Stimulated activated CD4-positive, alpha-beta T cell treated with anti-CD3 and anti-CD28 coated beads, TNF-alpha, amount 100 ng/mL, for 24 hours (primary cell): ENCODE data around the gene SFXN5.
"Not testable (repeated sequence)": the region's sequence is repeated elsewhere in the genome, so short reads cannot be mapped to it uniquely, and the experiment has no call there.

ENCODE experiments used
- DNase-seq, 3 experiments: peaks; one replicate each; pipeline ENCODE4 v3.0.0-alpha.2; 2020; ENCODE audit warnings: low read depth in 3 of 3

The SFXN5 gene

DNA sequence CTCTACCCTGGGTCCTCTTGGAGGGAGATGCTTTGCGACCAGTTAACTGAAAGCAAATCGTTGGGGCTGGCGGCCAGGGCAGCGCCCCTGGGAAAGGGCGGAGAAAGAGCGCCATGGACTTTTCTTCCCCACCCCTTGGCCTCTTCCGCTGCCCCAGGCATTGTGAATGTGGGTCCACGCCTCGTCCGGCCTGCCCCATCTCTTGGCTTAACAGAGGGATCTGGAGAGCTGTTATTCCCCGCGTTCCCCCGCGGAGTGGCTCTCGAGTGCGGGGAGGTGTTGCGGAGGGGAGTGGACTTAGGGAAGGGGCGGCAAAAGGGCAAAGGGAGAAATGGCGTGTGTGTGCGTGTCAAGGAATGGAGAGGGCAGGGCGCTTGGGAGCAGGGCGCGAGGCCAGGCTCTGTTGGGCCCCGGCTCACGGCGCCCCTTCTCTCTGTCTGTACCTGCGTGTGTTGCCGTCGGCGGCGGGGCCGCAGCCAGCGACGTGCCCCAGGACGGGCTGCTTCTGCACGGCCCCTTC lies 147.6 kb downstream of the SFXN5 start:
- DNase-seq: no peak

- DNase-seq: no peak
Measured at GRCh38 chr2:72921853-72922252, 149.7 kb downstream of the SFXN5 start.

DNA sequence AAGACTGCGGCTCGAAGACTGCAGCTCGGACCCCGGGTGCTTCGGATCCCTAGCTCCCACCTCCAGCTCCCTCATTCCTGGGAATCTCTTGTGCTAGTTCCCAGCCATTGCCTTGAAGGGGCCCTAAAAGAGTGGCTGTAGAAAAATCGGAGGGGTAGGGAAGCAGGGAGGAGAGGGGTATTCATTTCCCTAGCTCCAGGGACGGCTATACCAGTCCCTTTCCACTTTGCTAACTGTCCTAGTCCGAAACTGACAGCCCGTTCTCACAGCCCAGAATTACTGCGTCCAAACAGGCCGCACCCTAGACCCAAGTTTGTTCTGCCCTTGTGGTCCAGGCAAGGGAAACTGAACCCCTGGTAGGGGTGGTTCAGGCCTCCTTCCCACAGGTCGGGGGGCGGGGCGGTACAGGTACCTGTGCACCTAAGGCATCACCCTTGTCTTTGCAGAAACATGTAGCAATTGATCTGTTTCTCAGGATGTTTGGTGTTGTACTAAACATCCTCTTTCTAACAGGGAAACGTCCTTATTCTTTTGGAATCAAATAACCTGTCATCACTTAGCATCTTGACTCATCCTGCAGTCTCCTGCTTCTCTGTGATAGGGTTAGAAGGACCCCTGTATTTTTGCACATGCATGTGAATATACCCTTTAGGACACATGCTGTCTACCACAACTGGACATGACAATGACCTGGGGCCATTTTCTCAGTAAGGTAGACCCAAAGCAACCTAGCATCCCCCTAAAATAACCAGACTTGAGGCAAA lies 150.2 kb downstream of the SFXN5 start:
- no peak for DNase-seq

DNA sequence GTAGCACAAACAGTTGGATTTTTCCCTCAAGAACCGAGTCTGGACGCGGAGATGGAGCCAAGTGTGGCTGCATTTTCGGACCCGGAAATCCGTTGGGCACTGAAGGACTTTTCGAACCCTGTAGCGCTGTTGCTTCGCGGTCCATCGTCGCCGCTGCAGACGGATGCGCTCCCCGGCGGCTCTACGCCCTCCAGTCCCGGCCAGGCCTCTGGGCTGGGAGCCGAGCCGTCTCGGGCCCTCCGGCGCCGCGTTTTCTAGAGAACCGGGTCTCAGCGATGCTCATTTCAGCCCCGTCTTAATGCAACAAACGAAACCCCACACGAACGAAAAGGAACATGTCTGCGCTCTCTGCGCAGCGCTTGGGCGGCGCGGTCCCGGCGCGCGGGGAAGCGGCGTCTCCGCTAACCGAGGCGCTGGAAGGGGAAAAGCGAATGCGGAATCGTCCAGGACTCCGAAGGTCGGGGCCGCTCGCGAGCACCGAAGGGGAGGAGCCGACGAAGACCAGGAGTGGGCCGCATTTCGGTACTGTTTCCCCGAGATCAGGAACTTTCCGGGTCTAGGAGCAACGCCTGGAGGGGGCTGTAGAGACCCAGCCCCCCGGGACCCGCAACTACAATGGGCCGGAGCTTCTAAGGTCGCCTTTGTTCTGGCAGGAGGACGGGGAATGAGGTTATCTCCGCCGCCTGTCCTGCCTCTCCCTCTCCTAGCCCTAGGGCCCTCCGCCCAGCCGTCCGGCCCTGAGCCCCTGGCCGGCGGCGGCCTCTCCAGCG lies 151.0 kb downstream of the SFXN5 start:
- peak in 1 of 3 experiments; percentile 30 for DNase-seq

DNA sequence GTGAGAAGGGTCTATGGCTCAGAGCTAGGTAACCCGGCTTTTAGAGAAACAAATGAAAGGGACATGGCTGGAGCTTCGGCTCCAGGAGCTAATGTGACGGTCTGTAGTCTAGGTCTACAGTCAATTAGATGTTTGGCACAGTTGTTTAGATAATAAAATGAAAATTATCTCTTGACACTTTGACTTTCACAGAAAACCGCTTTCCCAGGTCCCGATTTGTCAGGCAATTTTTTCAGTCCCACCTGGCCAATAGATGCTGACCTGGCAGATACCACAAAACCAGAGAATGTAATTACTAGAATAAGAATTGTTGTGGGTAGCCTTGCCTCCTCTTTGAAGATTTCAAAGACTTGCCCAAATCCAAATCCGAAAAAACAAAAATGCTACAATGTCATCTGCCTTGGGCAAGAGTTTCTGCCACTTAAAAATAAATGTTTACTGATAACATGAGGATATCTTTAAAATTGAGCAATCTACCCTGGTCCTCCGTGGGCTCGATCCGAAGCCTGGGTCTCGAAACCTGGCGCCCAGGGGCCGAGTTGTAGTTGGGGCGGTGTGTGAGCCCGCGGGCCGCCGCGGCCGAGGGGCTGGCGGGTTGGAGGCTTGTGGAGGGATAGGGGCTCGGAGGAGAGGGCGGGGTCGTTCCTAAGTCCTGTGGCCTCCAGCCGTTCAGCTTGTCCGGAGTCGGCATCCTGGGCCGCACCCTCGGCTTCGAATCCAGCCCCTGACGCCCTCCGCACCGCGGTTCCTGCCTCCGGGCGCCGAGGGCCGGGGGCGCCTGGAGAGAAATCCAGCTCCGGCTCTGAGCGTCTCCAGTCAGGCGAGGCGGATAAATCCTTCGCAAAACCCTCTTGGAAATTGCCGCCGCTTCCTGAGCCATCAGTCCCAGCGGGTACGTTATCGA lies 151.8 kb downstream of the SFXN5 start:
- DNase-seq: no peak

DNA sequence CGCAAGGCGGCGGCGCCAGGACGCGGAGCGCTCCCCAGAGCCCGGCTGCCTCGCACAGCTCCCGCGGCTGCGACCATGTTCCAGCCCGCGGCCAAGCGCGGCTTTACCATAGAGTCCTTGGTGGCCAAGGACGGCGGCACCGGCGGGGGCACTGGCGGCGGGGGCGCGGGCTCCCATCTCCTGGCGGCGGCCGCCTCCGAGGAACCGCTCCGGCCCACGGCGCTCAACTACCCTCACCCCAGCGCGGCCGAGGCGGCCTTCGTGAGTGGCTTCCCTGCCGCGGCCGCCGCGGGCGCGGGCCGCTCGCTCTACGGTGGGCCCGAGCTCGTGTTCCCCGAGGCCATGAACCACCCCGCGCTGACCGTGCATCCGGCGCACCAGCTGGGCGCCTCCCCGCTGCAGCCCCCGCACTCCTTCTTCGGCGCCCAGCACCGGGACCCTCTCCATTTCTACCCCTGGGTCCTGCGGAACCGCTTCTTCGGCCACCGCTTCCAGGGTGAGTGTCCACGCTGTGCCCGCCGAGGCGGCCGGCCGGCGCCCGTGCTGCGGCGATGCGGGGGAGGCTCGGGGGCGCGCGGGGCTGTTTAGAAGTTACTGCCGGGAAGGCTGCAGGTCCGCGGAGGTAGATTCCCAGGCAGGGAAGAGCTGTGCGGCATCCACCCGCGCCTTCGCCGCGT lies 153.5 kb downstream of the SFXN5 start:
- DNase-seq: no peak

- peak in 1 of 3 experiments; percentile 56 for DNase-seq
Measured at GRCh38 chr2:72917138-72917876, 154.2 kb downstream of the SFXN5 start, which contains the start of gene EMX1. TSS of gene EMX1 (plus strand) at chr2:72917519. CDS start at chr2:72917853, 334 bp downstream.

DNA sequence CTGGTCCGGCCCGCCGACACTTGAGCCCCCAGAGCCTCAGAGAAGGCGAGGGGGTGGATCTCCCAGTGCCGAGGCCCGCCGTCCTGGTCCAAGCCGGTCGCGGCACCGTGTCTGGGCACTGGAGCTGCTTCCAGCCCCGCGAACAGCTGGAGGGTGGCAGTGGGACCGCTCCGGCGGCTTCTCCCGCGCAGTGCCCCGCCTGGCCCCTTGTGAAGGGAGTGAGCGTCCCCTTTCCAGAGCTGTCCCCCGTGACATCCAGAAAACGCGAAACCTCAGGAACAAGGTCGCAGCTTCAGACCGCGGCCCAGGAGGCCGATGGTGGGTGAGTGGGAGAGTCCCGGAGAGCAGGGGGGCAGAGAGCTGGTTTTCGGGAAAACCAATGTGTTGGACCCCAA lies 154.8 kb downstream of the SFXN5 start:
- no peak for DNase-seq

DNA sequence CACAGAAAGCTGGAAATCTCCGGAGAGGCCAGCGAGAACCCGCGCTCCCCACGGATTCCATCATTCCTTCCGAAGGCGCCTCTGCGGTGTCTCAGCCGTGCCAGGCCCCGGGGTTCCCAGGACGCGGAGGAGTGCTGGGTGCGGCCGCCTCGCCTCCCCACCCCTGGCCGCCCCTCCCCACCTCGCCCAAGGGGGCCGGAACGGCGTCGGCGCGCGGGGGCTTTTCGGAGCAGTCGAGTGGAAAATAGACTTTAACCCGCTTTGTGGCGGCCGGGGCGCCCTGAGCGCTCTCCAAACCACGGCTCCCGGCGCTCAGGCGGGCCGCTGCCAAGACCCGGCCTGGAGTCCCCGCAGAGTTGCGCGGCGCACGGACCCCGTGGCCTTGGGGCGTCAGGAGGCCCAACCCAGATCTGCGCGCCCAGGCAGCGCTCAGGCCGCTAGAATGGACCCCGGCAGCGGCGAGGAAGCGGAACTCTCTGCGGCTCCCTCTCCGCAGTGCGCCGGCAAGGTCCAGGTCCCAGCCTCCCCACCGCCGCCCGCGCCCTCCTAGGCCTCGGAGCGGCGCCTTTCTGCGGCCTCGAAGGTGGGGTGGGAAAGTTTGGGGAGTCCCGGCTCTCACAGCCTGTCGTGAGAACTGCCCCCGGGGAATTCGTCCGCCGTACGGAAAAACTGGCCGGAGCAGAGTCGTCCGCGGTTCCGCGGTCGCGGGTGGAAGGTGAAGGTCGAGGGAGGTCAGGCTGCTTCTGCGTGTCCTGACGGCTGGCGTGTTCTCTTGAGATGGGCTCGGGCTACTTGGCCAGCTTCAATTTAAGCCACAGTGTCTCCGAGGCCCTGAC lies 155.4 kb downstream of the SFXN5 start:
- DNase-seq: peak in 1 of 3 experiments; percentile 50

DNA sequence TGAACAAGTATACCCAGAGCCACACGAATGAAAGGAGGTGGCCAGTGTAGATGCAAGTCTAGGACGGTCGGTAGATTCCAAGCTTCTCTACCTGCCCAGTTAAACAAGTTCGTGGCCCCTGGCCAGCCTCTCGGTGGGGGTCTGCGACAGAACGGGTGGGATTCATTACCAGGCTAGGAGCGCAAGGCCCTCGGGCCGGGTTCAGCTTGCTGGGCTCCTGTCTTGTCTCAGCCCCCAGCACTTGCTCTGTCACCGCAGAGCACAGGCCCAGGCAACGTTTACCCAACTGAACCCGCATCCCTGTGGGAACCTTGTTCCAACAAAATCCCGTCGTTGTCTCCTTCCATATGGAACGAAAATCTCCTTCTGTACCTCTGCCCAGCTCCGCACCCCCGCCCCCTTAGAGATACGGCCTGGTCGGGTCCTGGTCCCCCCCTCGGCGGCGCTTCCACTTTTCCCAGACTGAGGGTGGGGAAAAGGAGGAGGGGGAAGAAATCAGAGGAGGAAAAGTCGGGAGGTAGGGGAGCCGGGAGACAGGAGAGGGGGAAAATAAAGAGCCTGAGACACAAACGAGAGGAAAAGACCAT lies 156.1 kb downstream of the SFXN5 start:
- DNase-seq: no peak

DNA sequence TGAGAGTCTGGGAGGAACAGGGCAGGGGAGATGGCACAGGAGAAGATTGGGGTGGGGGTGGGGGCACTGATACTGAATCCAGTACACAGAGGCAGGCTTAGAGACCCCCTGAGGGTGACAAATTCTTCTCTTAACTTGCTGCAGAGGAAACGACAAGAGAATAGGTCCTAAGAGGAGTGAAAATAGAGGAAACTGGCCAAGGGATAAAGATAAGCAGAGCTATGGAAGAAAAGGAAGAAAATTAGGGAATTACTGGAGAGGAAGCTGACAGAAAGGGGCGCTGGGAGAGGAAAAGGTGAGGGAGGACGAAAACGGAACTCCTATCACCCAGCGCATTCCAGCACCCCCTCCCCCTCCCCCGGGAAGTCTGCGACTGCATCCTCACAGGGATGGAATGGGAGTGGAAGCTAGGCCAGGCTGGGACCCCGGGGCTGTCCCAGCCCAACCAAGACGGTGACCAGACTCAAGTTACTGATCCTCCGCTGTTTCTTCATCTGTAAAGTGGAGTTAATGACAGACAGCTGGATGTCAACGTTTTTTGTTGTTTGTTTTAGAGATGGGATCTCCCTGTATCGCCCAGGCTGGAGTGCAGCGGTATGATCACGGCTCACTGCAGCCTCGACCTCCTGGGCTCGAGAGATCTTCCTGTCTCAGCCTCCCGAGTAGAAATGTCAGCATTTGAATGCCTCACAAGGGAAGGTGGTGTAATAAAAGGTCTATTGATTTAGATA lies 156.8 kb downstream of the SFXN5 start:
- no peak for DNase-seq

DNA sequence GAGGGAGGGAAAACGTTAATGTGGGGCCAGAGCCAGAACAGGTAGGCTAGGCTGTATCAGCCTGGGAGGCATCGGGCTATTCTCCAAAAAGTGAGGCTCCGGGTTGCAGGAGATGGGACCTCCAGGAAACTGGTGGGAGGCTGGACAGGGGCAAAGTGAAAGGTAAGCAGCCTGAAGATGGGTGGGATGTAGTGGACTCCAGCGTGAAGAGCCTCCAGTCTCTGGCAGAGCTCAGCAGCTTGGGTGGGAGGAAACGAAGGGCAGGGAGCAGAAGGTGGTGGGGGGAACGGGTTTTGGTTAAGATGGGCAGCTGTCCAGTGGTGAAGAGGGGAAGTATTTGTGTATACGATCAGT lies 157.3 kb downstream of the SFXN5 start:
- no peak for DNase-seq

DNA sequence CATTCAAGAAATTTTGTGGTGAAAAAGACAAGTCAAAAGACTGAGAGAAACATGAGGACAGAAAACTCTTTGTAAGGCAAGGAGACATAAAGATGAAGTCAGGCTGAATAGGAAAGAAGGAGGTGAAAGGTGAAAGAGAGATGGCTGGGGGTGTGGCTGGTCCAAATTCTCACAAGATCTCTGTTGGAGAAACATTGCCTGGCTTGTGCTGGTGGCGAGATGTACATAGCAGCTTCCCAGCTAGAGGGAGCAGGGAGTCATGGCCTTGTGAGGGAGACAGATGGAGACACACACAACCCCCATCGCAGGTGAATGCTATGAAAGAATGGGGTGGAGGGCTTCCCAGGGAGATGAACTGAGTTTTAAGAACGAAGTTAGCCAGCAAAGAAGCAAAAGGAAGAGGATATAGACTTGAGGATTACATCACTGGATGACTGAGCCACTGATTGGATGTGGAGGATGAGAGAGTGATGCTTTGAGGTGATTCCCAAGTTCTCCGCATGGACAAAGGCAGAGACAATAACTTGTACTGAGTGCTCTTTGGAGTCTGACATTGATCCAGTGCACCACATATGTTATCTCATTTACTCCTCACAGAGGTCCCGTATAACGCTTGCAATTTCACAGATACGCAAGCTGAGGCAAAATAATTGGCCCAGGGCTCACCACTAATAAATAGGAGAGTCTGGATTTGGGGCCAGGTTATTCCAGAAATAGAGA lies 157.9 kb downstream of the SFXN5 start:
- DNase-seq: no peak

DNA sequence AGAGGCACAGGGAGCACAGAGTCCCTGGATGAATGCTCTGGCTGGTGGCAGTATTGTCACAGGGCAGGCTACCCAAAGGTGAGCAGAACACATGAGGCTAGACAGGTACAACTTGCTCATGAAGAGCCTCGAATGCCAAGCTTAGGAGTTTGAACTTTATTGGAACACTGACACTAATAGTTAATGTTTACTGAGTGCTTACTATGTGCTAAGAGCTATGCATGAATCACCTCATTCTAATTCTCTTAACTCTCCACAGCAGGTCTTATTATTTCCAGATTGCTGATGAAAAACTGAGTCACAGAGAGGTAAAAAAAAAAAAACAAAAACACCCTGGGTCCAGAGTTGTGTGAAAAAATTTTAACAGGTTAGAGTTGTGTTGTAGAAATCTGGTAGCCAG lies 160.3 kb downstream of the SFXN5 start:
- DNase-seq: no peak

- DNase-seq: no peak
Measured at GRCh38 chr2:72908741-72909140, 162.8 kb downstream of the SFXN5 start.

DNA sequence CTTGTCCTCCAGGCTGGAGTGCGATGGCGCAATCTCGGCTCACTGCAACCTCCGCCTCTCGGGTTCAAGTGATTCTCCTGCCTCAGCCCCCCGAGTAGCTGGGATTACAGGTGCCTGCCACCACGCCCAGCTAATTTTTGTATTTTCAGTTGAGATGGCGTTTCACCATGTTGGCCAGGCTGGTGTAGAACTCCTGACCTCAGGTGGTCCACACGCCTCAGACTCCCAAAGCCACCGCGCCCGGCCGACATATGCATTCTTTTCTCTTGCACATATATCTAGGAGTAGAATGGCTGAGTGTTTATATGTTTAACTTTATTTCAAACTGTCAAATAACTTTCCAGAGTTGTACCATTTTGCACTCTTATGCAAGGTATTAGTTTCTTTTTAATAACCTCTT lies 164.1 kb downstream of the SFXN5 start:
- DNase-seq: not testable (repeated sequence)

DNA sequence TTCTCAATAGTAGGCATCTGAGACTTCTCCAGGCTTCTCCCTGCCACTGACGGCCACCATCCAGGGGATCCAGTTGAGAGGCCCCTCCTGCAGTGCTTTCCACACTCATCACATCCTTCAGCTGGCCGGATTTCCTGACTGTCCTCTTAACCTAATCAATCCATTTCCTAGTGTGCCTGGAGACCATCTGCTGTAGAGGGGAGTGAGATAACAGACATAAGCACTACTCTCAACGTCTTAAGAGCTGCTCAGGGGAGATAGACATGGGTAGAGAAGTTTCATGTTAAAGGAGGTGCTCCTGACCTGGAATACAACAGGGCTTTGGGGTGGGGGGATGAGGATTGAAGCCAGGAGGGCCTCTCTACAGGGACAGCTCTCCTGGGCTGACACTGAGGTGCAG lies 170.1 kb downstream of the SFXN5 start:
- no peak for DNase-seq
